GM12892 (cell line): Measurements from ENCODE around the gene CTNND2.

Source experiments
- POLR2A ChIP-seq: IDR thresholded peaks from 2 replicates; pipeline ENCODE4 v1.6.1; 2011; ENCODE audit warnings: low read depth, low read length, control low read depth
- POLR2AphosphoS5 ChIP-seq: IDR thresholded peaks from 2 replicates; pipeline ENCODE4 v1.6.1; 2011; ENCODE audit warnings: low read depth, low read length, control low read depth
- TAF1 ChIP-seq: IDR thresholded peaks from 2 replicates; pipeline ENCODE4 v1.6.1; 2011; ENCODE audit warnings: low read depth, mild to moderate bottlenecking, control low read depth, low read length, borderline replicate concordance

GRCh38 chr5:11619339-11620024 is 284.8 kb downstream of the CTNND2 start:
- TF ChIP-seq TAF1 (no peak), POLR2A (no peak), POLR2AphosphoS5 (no peak)
